Gastrocnemius medialis (tissue), 4 donors: ENCODE data around the gene ZNF335.

ENCODE experiments used
- POLR2A ChIP-seq, 2 donors: fragments of 450-650 bp; IDR thresholded peaks; one replicate each; pipeline ENCODE4 v1.6.1; 2017; ENCODE audit warnings: antibody characterized with exemption in 2 of 2, mild to moderate bottlenecking in 2 of 2, moderate library complexity in 2 of 2
- TF ChIP-seq, protein P1 (sequence below), 5 experiments: fragments of 450-650 bp in 3 of 5; fragments of 200-600 bp in 2 of 5; sonication (generic) in 2 of 5; IDR thresholded peaks in 4 of 5; conservative IDR thresholded peaks in 1 of 5; 1 replicate in 4 of 5; 2 replicates in 1 of 5; pipeline ENCODE4 v1.5.1; 2016 to 2019; ENCODE audit warnings: antibody characterized with exemption in 5 of 5, mild to moderate bottlenecking in 3 of 5, moderate library complexity in 3 of 5

DNA sequence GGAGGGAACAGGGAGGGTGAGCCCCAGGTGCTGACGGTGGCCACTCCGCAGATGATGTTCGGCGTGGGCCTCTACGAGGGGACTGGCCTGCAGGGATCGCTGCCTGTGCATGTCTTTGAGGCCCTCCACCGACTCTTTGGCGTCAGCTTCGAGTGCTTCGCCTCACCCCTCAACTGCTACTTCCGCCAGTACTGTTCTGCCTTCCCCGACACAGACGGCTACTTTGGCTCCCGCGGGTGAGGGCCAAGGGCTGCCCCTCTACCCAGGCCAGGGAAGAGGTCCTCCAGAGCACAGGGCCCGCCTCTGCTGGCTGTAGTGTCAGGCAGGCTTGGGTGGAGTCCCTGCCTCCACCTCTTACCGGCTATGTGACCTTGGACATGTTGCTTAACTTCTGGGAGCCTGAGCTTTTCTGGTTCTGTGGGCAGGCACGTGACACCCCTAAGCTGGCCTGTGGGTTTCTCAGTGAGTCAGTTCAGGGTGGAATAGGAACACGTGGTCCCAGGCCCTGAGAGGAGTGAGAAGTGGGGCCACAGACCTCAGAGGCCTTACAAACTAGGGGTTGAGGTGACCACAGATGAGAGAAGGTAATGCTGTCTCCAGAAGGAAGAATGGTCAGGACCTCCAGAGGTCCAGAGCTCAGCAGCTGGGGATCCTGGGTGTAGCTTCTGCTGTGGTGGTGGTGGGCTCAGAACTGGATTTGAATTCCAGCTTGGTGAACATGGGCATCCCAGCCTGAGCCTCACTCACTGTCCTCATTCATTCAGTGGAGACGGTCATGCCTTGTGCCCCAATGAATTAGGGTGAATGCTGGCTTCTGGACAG, 25.6 kb downstream of the ZNF335 start:
- TF ChIP-seq, protein P1, sequence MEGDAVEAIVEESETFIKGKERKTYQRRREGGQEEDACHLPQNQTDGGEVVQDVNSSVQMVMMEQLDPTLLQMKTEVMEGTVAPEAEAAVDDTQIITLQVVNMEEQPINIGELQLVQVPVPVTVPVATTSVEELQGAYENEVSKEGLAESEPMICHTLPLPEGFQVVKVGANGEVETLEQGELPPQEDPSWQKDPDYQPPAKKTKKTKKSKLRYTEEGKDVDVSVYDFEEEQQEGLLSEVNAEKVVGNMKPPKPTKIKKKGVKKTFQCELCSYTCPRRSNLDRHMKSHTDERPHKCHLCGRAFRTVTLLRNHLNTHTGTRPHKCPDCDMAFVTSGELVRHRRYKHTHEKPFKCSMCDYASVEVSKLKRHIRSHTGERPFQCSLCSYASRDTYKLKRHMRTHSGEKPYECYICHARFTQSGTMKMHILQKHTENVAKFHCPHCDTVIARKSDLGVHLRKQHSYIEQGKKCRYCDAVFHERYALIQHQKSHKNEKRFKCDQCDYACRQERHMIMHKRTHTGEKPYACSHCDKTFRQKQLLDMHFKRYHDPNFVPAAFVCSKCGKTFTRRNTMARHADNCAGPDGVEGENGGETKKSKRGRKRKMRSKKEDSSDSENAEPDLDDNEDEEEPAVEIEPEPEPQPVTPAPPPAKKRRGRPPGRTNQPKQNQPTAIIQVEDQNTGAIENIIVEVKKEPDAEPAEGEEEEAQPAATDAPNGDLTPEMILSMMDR (IDR thresholded peaks at IDR 0.05 in 4 of 5, conservative IDR thresholded peaks at IDR 0.05 in 1 of 5): no peak
- TF ChIP-seq POLR2A (IDR thresholded peaks at IDR 0.05): peak in 1 of 2 donors; percentile 57
